Measurements from ENCODE around the gene RFX7. TPM values are rescaled to one million over a fixed set of nuclear protein-coding genes. Genes with fewer than 3 reads are reported as not detected.
A peak's percentile ranks its signal among the peaks of the same experiment; 100 is the strongest.

The RFX7 gene
- total RNA-seq, 1 donor from 2014 or later, result 10.1 TPM

DNA sequence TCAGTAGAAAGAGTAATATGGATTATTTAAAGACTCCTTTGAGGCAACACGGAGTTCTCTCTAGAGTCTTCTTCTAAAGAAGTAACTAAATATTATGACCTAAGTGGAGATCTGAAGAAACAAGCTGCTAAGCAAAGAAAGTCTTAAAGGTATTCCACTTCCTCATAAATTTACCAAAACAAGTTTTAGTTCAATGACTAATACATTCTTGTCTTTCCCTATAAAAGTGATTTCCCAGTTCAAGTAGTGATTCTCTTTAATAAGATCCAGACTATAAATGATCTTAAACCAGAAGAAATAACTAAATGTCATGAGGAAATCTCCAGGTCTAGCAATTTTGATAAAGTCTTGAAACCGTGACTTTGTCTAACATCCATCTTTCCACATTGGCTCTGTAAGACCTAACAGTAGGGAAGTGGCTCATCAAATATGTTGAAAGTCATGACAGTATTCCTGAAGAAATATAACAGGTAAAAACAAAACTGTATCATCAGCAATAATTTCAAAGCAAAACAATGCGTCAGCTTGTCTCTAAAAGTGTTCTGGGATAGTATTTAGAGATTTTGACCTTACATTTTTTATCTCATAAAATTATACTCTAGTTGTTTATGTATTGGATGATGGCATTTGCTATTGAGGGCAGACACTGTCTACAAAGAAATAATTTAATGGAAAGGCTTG is 198.5 kb downstream of the RFX7 start:
- DNase-seq, result no peak

DNA sequence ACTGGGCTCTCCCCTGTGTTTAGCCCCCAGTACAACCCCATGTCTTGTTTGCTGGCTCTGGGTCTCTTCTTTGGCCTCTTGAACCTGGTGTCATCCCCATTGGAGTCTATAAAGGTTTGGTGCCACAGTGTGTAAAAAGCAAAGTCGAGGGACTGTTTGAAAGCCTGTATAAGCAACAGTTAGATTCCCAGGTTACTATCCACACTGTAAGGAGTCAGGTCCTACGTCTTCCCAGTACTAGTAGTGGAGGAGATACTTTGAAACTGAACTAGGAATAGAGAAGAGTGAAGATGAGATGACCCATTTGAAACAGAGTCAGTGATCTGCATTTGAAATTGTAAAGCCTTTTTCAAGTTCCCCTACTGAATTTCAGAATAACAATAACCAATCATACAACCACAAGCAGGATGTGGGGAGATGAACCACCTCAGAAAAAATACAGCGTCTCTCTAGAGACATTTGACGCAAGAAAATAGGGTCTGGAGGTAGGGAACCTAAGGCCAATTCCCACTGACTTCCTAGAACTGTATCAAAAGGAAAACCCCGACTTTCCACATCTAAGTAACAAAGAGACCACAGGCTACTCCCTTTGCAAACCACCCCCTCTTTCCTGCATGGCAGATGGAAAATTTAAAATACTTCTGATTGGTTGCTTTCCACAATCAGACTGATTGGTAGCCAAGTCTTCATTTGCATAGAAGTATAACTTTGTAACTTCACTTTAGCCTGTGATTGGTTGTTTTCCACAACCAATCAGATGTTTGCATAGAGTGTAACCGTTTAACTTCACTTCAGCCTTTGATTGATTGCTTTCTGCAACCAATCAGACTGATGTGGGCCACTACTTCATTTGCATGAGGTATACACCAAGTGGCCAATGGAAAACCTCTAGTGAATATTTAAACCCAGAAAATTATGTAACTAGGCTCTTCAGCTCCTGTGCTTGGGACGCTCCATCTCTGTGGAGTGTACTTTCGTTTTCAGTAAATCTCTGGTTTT is 200.4 kb downstream of the RFX7 start:
- DNase-seq, result no peak

DNA sequence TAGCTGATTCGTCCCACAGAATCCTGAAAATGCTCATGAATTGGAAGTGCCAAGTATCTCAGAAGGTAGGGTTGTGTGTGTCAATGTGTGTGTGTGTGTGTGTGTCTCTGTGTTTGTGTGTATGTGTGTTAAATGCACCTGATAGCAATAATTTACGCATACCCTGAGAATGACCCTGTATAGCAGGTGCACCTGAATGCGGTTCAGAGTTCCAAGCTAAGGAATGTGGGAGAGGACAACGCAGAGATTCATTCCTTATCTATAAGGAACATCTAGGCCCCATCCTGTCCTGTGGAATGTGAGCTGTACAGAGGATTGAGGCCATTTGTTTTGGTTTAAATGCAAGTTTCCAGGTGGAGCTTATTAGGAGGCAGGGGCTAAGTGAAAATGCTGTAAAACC is 201.2 kb downstream of the RFX7 start:
- DNase-seq, result no peak

DNA sequence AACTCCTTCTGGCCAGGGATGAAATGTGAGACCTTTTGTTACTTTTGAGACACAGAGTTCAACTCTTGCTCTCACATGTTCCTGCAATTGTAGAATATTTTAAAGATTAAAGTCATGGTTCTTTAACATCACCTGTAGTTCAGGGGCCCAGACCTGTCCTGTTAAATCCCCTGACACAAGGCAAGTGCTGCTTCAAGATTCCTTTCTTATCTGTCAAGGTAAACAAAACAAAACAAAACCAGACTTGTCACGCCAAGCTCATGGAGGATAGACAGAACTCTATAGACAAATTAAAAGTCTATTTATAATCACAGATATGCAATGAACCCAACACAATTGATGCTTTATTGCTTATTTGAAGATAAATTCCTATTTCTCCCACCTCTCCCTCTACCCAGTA is 201.6 kb downstream of the RFX7 start:
- no peak for DNase-seq

DNA sequence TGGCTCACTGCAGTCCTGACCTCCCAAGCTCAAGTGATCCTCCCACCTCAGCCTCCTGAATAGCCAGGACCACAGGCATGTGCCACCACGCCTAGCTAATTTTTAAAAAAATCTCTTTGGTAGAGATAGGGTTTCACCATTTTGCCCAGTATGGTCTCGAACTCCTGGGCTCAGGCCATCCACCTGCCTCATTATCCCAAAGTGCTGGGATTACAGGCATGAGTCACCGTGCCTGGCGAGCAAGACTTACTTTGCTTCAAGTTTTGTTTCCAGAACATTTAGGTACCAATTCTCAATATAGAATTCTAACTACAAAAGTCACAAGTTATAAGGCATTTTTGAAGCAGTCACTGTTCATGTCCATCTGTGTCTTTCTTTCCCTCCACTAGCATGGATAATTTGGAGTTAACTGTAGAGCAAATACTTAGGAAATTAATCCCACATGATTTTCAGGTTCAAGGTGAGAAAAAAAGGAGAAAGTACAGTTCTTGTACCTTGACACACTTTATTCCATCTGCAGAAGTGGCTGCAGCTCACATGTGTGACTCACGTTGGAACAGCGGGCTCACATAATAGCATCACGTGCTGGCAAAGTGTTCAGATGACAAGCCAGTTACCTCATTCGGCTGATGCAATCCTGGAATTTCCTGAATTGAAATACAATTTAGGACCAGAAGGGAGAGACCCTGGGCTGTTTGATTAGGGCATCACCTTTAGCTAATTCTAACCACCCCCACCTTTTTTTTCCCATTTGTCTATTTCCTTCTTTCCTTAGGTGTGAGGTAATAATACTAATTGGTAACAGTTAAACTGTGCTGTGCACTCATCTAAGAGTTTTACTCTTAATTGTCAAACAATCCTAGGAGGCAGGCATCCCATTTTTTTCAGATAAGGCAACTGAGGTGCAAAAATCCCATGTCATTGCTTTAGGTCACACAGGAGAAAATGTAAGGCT is 203.3 kb downstream of the RFX7 start:
- DNase-seq, result peak; percentile 86

DNA sequence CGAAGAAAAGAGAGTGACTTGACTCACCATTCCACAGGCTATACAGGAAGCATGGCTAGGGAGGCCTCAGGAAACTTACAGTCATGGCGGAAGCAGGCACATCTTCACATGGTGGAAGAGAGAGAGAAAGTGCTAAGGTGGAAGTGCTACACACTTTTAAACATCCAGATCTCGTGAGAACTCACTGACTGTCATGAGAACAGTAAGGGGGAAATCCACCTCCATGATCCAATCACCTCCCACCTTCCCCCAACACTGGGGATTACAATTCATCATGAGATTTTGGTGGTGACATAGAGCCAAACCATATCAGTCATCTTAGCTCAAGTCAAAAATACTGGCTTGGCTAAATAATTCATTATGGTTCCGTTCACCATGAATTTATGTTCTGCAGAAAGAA is 205.0 kb downstream of the RFX7 start:
- no peak for DNase-seq

DNA sequence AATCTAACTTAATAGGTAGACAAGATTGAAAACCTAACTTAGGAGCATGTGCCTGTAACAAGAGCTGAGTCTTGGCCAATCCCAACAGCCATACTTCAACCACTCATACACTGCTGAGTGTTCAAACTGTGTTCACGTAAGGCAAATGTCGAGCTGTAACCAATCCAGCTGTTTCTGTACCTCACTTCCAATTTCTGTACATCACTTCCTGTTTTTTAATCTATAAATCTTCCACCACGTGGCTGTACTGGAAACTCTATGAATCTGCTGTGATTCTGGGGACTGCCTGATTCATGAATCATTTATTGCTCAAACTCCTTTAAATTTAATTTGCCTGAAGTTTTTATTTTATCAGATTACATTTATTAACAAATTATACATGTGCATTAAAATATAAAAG is 205.7 kb downstream of the RFX7 start:
- no peak for DNase-seq

Small RNAs within 50 kb of the gene (small RNA-seq; reads per million reads assigned to genes)
- not detected for gene CD24P2 (ENCODE audit: low replicate concordance)
- gene RNU6-1287P (ENCODE audit: low replicate concordance), result not detected

Other genes with a start within 250 kb of the RFX7 start
- 12.2 TPM for gene TEX9, start 121.5 kb upstream of the RFX7 start, total RNA-seq
- 4.4 TPM for gene MNS1, start 221.3 kb upstream of the RFX7 start, total RNA-seq